MCF 10A (cell line): ENCODE results near the gene ERVK3-1. TPM values are rescaled to one million over a fixed set of nuclear protein-coding genes. Genes with fewer than 3 reads are reported as not detected.

ENCODE experiments used
- BruUV-seq: library from RNA; stranded (reverse); fragments of 400-500 nt; replicated peaks from 2 replicates; lab custom pipeline; 2021; lab: Mats Ljungman, UMichigan
- CTCF ChIA-PET: fragments of 300-600 bp; sonication (Branson Sonifier 250); formaldehyde crosslinking; extraction: SDS; loops from one replicate; lab custom pipeline; 2021; ENCODE audit warnings: antibody characterized with exemption, inconsistent platforms; lab: Yijun Ruan, JAX
- POLR2A ChIA-PET: fragments of 300-600, 350-650 bp; sonication (Branson Sonifier 250); formaldehyde crosslinking; extraction: SDS; loops from one replicate; lab custom pipeline; 2020; ENCODE audit warnings: antibody characterized with exemption, inconsistent platforms; lab: Yijun Ruan, JAX
- DNase-seq: peaks from one replicate; pipeline ENCODE4 v3.0.0-alpha.2; 2018; ENCODE audit not compliant: unreplicated experiment
- H3K27ac Mint-ChIP-seq: one replicate; pipeline ENCODE4 v1.8.0; 2022; ENCODE audit warnings: mild to moderate bottlenecking, low read depth, mixed read lengths; ENCODE audit not compliant: unreplicated experiment
- H3K27me3 Mint-ChIP-seq: one replicate; pipeline ENCODE4 v1.8.0; 2022; ENCODE audit warnings: mixed read lengths; ENCODE audit not compliant: insufficient read depth, unreplicated experiment
- H3K36me3 Mint-ChIP-seq: one replicate; pipeline ENCODE4 v1.8.0; 2022; ENCODE audit warnings: mild to moderate bottlenecking, moderate library complexity, mixed read lengths; ENCODE audit not compliant: insufficient read depth, unreplicated experiment
- H3K4me1 Mint-ChIP-seq: one replicate; pipeline ENCODE4 v1.8.0; 2022; ENCODE audit warnings: mixed read lengths; ENCODE audit not compliant: insufficient read depth, unreplicated experiment
- H3K4me3 Mint-ChIP-seq: one replicate; pipeline ENCODE4 v1.8.0; 2022; ENCODE audit warnings: mild to moderate bottlenecking, moderate library complexity, mixed read lengths; ENCODE audit not compliant: unreplicated experiment
- H3K9me3 Mint-ChIP-seq: one replicate; pipeline ENCODE4 v1.8.0; 2022; ENCODE audit warnings: mixed read lengths; ENCODE audit not compliant: unreplicated experiment
- CTCF ChIP-seq: fragments of 200-600 bp; IDR thresholded peaks from one replicate; pipeline ENCODE4 v1.8.0; 2022; ENCODE audit warnings: antibody characterized with exemption, mild to moderate bottlenecking; ENCODE audit not compliant: unreplicated experiment
- intact Hi-C: fragments of 100-400 bp; cut with micrococcal nuclease; formaldehyde crosslinking; loops from 2 replicates; pipeline ENCODE4 v1.14.1; 2022
- total RNA-seq: library from RNA; stranded (reverse); gene quantifications from 2 replicates; pipeline ENCODE4 v1.2.3, GENCODE V29; 2022

Gene ERVK3-1
- total RNA-seq, 1 experiment from 2014 or later: 63.1 TPM

- TF ChIP-seq CTCF: no peak
- no peaks in the 10 kb centered on the region for H3K4me1 Mint-ChIP-seq
- ChIA-PET POLR2A (no interaction called here), CTCF (interaction anchor here (1.1 kb wide), 1 partner anchor 26 kb away, joined by 4 read pairs; no protein-coding TSS in a partner anchor)
- DNase-seq: no peak
- H3K27ac Mint-ChIP-seq: no peak overlapping the region
- H3K36me3 Mint-ChIP-seq: peaks cover 16% of the 10 kb centered on the region
- intact Hi-C loops: no loop called here
- no TSS peak for BruUV-seq
- H3K4me3 Mint-ChIP-seq: no peak overlapping the region
- peaks cover 7% of the 10 kb centered on the region for H3K9me3 Mint-ChIP-seq
- no peaks in the 10 kb centered on the region for H3K27me3 Mint-ChIP-seq
Observed at GRCh38 chr19:58338336-58338735, 33.2 kb downstream of the ERVK3-1 start.

GRCh38 chr19:58338825-58339558, 33.8 kb downstream of the ERVK3-1 start:
- POLR2A ChIA-PET: no interaction called here
- Mint-ChIP-seq H3K4me1 (no peaks in the 10 kb centered on the region), H3K36me3 (peaks cover 16% of the 10 kb centered on the region), H3K27ac (no peak overlapping the region), H3K9me3 (peaks cover 7% of the 10 kb centered on the region), H3K4me3 (no peak overlapping the region), H3K27me3 (no peaks in the 10 kb centered on the region)
- DNase-seq: no peak
- intact Hi-C loops: no loop called here
- no TSS peak for BruUV-seq
- TF ChIP-seq CTCF: no peak
- CTCF ChIA-PET: interaction anchor here (1.1 kb wide), 1 partner anchor 25 kb away, joined by 4 read pairs; no protein-coding TSS in a partner anchor

GRCh38 chr19:58345558-58345957, 40.4 kb downstream of the ERVK3-1 start:
- POLR2A ChIA-PET: interaction anchor here (2.3 to 4.2 kb wide), 2 partner anchors 12 to 17 kb away, joined by 10 to 17 read pairs; no protein-coding TSS in a partner anchor
- intact Hi-C loops: no loop called here
- no TSS peak for BruUV-seq
- Mint-ChIP-seq H3K4me3 (no peak overlapping the region), H3K9me3 (peaks cover 6% of the 10 kb centered on the region), H3K4me1 (peaks cover 5% of the 10 kb centered on the region), H3K27ac (no peak overlapping the region), H3K27me3 (no peaks in the 10 kb centered on the region), H3K36me3 (no peaks in the 10 kb centered on the region)
- DNase-seq: no peak
- TF ChIP-seq CTCF: no peak
- CTCF ChIA-PET: interaction anchor here (2.6 kb wide), 1 partner anchor 17 kb away, joined by 7 read pairs; no protein-coding TSS in a partner anchor
